Neural cell (in vitro differentiated cells): Measurements from ENCODE around the gene PITX1. TPM values are rescaled to one million over a fixed set of nuclear protein-coding genes. Genes with fewer than 3 reads are reported as not detected.

Experiments used
- H2AFZ ChIP-seq: fragments of 200-600, 300-800 bp; sonication (generic), shearing (Covaris generic); 2 replicates; pipeline ENCODE4 v1.6.0; 2014; ENCODE audit warnings: low read depth, mild to moderate bottlenecking, antibody characterized with exemption, low read length, moderate library complexity
- H3F3A ChIP-seq: fragments of 200-600 bp; shearing (Covaris generic); 2 replicates; pipeline ENCODE4 v1.6.1; 2016; ENCODE audit warnings: mild to moderate bottlenecking, moderate library complexity, mixed read lengths, antibody characterized with exemption, low read length; ENCODE audit not compliant: insufficient read depth, poor library complexity, severe bottlenecking
- H3K27ac ChIP-seq: fragments of 200-600, 300-800 bp; sonication (generic), shearing (Covaris generic); 2 replicates; pipeline ENCODE4 v1.5.1; 2014; ENCODE audit warnings: mild to moderate bottlenecking, low read length, moderate library complexity
- H3K27me3 ChIP-seq: fragments of 300-800, 200-600 bp; sonication (generic), shearing (Covaris generic); 2 replicates; pipeline ENCODE4 v1.6.0; 2014; ENCODE audit warnings: mild to moderate bottlenecking, low read depth, low read length, moderate library complexity; ENCODE audit not compliant: insufficient read depth
- H3K36me3 ChIP-seq: fragments of 300-800, 200-600 bp; sonication (generic), shearing (Covaris generic); 2 replicates; pipeline ENCODE4 v1.5.1; 2014; ENCODE audit warnings: mild to moderate bottlenecking, antibody characterized with exemption, low read length, moderate library complexity; ENCODE audit not compliant: insufficient read depth
- H3K4me2 ChIP-seq: fragments of 300-800, 200-600 bp; sonication (generic), shearing (Covaris generic); 2 replicates; pipeline ENCODE4 v1.6.0; 2014; ENCODE audit warnings: mild to moderate bottlenecking, low read length
- H3K4me3 ChIP-seq: fragments of 300-800, 200-600 bp; sonication (generic), shearing (Covaris generic); 2 replicates; pipeline ENCODE4 v1.5.1; 2014; ENCODE audit warnings: mild to moderate bottlenecking, low read length, moderate library complexity
- H3K79me2 ChIP-seq: fragments of 200-600 bp; shearing (Covaris generic); replicated peaks from 2 replicates; pipeline ENCODE4 v1.6.0; 2014; ENCODE audit warnings: mild to moderate bottlenecking, low read length, moderate library complexity; ENCODE audit not compliant: insufficient read depth
- H3K9ac ChIP-seq: fragments of 300-800, 200-600 bp; sonication (generic), shearing (Covaris generic); 2 replicates; pipeline ENCODE4 v1.6.1; 2016; ENCODE audit warnings: mild to moderate bottlenecking, low read length, mixed read lengths
- H3K9me2 ChIP-seq: fragments of 200-600 bp; shearing (Covaris generic); 2 replicates; pipeline ENCODE4 v1.6.1; 2016; ENCODE audit warnings: mild to moderate bottlenecking, low read length, mixed read lengths; ENCODE audit not compliant: insufficient read depth
- H3K9me3 ChIP-seq: fragments of 200-600, 300-800 bp; sonication (generic), shearing (Covaris generic); 2 replicates; pipeline ENCODE4 v1.6.1; 2016; ENCODE audit warnings: mild to moderate bottlenecking, mixed run types, low read length, moderate library complexity, mixed read lengths
- H4K20me1 ChIP-seq: fragments of 200-600 bp; shearing (Covaris generic); 2 replicates; pipeline ENCODE4 v1.6.1; 2016; ENCODE audit warnings: mild to moderate bottlenecking, mixed run types; ENCODE audit not compliant: insufficient read depth
- EP300 ChIP-seq: fragments of 450-650 bp; conservative IDR thresholded peaks from 2 replicates; pipeline ENCODE4 v1.6.1; 2014; ENCODE audit warnings: antibody characterized with exemption, mild to moderate bottlenecking, moderate library complexity; ENCODE audit not compliant: poor library complexity, severe bottlenecking
- EZH2 ChIP-seq: fragments of 200-600, 300-800 bp; shearing (Covaris generic), sonication (generic); IDR thresholded peaks from 2 replicates; pipeline ENCODE4 v1.6.1; 2014; ENCODE audit warnings: antibody characterized with exemption, low read length, borderline replicate concordance, mild to moderate bottlenecking; ENCODE audit not compliant: insufficient read depth, poor library complexity, severe bottlenecking
- MXI1 ChIP-seq: fragments of 450-650 bp; conservative IDR thresholded peaks from 2 replicates; pipeline ENCODE4 v1.6.1; 2014; ENCODE audit warnings: antibody characterized with exemption, mild to moderate bottlenecking; ENCODE audit not compliant: poor library complexity, severe bottlenecking
- POLR2AphosphoS5 ChIP-seq: IDR thresholded peaks from 2 replicates; pipeline ENCODE4 v1.6.1; 2012
- RAD21 ChIP-seq: fragments of 450-650 bp; conservative IDR thresholded peaks from 2 replicates; pipeline ENCODE4 v1.6.1; 2014; ENCODE audit warnings: antibody characterized with exemption, mild to moderate bottlenecking, moderate library complexity
- SMC3 ChIP-seq: fragments of 450-650 bp; conservative IDR thresholded peaks from 2 replicates; pipeline ENCODE4 v1.6.1; 2014; ENCODE audit warnings: antibody characterized with exemption, mild to moderate bottlenecking, moderate library complexity; ENCODE audit not compliant: poor library complexity
- TAF1 ChIP-seq: IDR thresholded peaks from 2 replicates; pipeline ENCODE4 v1.6.1; 2012; ENCODE audit warnings: low read depth
- polyA plus RNA-seq: library from polyadenylated mRNA; depleted of rRNA; stranded (reverse); fragments of >200 nt; gene quantifications from 2 replicates; pipeline ENCODE4 v1.2.3, GENCODE V29; 2014
- TF ChIP-seq, protein P1 (sequence below): fragments of 450-650 bp; IDR thresholded peaks from 2 replicates; pipeline ENCODE4 v1.5.1; 2014; ENCODE audit warnings: antibody characterized with exemption, mild to moderate bottlenecking, moderate library complexity; ENCODE audit not compliant: poor library complexity, severe bottlenecking
- TF ChIP-seq, protein P2 (sequence below): IDR thresholded peaks from 2 replicates; pipeline ENCODE4 v1.6.1; 2012; ENCODE audit warnings: borderline replicate concordance

The PITX1 gene
- polyA plus RNA-seq, 1 donor from 2014 or later: not detected

DNA sequence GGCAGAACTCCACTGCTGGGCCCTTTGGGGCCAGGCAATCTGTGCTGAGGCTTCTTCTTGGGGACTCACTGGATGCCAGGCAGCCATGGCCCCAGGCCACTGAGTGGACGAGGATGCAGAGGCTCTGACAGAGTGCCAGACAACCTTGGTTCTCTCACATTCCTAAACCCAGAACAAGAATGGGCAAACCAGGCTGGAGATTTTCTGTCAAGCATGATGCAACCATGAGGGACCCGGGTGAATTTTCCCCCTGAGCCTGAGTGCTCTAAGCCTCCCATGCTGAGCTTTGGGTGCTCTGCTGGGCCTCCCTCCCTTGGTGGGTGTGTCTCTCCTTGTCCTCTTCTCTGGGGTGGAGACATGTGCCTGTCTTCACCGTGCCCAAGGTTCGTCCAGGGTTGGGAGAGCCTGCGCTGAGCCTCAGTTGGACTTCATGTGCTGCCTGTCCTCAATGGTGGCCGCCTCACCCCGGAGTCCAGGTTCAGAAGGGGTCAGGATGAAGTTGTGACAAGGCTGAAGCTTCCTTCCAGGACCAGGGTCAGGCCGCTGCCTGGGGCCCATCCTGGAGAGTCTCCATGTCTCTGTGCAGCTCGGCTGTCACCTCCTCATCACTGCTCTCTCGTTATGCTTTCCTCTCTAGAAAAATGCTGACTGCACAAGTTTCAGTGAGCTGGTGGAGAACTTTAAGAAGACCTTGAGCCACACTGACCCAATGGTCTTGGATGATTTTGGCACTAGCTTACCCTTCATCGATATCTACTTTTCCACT, 24.1 kb downstream of the PITX1 start:
- Histone ChIP-seq H3K27me3 (no peaks in the 10 kb centered on the region), H3K9ac (no peak overlapping the region), H3K4me3 (no peak overlapping the region), H3K4me2 (no peak overlapping the region), H3F3A (no peaks in the 10 kb centered on the region), H3K36me3 (no peaks in the 10 kb centered on the region), H3K27ac (no peak overlapping the region), H2AFZ (no peak overlapping the region), H3K9me3 (no peaks in the 10 kb centered on the region), H3K79me2 (no peaks in the 10 kb centered on the region), H3K9me2 (no peaks in the 10 kb centered on the region), H4K20me1 (no peaks in the 10 kb centered on the region)
- TF ChIP-seq POLR2AphosphoS5: no peak
- TF ChIP-seq EZH2: no peak
- no peak for TF ChIP-seq RAD21
- TF ChIP-seq SMC3: no peak
- TF ChIP-seq, protein P1, sequence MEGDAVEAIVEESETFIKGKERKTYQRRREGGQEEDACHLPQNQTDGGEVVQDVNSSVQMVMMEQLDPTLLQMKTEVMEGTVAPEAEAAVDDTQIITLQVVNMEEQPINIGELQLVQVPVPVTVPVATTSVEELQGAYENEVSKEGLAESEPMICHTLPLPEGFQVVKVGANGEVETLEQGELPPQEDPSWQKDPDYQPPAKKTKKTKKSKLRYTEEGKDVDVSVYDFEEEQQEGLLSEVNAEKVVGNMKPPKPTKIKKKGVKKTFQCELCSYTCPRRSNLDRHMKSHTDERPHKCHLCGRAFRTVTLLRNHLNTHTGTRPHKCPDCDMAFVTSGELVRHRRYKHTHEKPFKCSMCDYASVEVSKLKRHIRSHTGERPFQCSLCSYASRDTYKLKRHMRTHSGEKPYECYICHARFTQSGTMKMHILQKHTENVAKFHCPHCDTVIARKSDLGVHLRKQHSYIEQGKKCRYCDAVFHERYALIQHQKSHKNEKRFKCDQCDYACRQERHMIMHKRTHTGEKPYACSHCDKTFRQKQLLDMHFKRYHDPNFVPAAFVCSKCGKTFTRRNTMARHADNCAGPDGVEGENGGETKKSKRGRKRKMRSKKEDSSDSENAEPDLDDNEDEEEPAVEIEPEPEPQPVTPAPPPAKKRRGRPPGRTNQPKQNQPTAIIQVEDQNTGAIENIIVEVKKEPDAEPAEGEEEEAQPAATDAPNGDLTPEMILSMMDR: no peak

DNA sequence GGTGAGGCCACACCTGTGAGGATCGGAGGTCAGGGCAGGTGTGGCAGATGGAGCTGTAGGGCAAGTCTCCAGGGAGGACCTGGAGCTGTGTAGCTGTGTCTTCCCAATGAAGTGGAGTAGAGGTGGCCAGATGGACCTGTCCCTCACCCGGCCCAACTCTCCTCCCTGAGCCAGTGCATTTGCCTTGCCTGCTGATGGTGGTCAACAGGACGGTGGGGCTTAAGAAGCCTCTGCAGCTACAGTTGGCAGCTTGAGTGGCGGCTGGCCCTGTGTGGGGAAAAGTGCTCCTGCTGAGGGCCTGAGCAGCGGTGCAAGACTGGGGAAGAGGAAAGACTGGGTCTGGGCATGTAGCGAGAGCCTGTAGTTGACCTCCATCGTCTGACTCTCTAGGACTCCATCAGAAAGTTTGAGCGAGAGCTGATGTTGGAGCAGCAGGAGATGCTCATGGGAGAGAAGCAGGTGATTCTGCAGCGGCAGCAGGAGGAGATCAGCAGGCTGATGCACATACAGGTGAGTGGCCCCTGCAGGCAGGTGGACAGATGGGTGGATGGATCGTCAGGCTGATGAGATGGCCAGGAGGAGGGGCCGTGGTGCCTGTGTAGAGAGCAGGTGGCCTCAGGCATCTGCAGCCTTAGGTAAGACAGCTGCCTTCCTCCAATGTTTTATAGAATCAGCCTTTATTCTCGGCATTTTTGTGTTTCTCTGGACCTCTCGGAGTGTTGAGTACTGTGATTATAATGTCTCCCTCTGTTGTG, 24.9 kb downstream of the PITX1 start:
- Histone ChIP-seq H3K27me3 (no peaks in the 10 kb centered on the region), H3F3A (no peaks in the 10 kb centered on the region)
- TF ChIP-seq SMC3 (no peak), POLR2AphosphoS5 (no peak), MXI1 (no peak), RAD21 (no peak), TAF1 (no peak), EZH2 (no peak), EP300 (no peak)
- TF ChIP-seq, protein P1: no peak
- TF ChIP-seq, protein P2, sequence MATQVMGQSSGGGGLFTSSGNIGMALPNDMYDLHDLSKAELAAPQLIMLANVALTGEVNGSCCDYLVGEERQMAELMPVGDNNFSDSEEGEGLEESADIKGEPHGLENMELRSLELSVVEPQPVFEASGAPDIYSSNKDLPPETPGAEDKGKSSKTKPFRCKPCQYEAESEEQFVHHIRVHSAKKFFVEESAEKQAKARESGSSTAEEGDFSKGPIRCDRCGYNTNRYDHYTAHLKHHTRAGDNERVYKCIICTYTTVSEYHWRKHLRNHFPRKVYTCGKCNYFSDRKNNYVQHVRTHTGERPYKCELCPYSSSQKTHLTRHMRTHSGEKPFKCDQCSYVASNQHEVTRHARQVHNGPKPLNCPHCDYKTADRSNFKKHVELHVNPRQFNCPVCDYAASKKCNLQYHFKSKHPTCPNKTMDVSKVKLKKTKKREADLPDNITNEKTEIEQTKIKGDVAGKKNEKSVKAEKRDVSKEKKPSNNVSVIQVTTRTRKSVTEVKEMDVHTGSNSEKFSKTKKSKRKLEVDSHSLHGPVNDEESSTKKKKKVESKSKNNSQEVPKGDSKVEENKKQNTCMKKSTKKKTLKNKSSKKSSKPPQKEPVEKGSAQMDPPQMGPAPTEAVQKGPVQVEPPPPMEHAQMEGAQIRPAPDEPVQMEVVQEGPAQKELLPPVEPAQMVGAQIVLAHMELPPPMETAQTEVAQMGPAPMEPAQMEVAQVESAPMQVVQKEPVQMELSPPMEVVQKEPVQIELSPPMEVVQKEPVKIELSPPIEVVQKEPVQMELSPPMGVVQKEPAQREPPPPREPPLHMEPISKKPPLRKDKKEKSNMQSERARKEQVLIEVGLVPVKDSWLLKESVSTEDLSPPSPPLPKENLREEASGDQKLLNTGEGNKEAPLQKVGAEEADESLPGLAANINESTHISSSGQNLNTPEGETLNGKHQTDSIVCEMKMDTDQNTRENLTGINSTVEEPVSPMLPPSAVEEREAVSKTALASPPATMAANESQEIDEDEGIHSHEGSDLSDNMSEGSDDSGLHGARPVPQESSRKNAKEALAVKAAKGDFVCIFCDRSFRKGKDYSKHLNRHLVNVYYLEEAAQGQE: no peak

More for the DNA sequence above, 24.9 kb downstream of the PITX1 start:
- Histone ChIP-seq H3K9me2 (no peaks in the 10 kb centered on the region), H2AFZ (no peak overlapping the region), H3K79me2 (no peaks in the 10 kb centered on the region), H3K9me3 (no peaks in the 10 kb centered on the region), H3K27ac (no peak overlapping the region), H3K9ac (no peak overlapping the region), H3K4me3 (no peak overlapping the region), H3K36me3 (no peaks in the 10 kb centered on the region), H4K20me1 (no peaks in the 10 kb centered on the region), H3K4me2 (no peak overlapping the region)
